Measurements from ENCODE around the gene PIGA.

DNA sequence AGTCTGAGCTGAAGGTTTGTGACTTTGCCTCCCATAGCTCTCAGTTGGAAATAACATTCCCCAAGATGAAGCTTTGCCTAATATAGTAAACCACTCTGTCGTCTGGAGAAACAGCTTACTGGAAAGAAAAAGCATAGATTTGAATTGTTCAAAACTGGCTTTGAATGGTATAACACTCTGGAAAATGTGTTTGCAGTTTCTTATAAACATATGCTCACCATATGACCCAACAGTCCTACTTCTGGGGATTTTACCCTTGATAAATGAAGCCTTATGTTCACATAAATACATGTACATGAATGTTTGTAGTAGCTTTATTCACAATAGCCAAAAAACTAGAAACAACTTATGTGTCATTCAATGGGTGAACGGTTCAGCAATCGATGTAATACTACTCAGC lies 38.7 kb upstream of the PIGA start:
- TF ChIP-seq POLR2A (IDR thresholded peaks at IDR 0.05; ENCODE audit: low read depth, low read length) (no peak), POLR2AphosphoS5 (IDR thresholded peaks at IDR 0.05; ENCODE audit: low read depth, low read length) (no peak)

Data from GM12892 (cell line).